Fibroblast of the aortic adventitia (primary cell): Measurements from ENCODE around the gene EFL1. TPM values are rescaled to one million over a fixed set of nuclear protein-coding genes. Genes with fewer than 3 reads are reported as not detected.

Experiments used
- DNase-seq: peaks from one replicate; pipeline ENCODE4 v3.0.0-alpha.2; 2010; ENCODE audit warnings: low read depth
- H3K4me3 ChIP-seq: 2 replicates; pipeline ENCODE4 v1.5.1; 2011; ENCODE audit warnings: low read depth, mild to moderate bottlenecking, control low read depth, low read length, moderate library complexity
- total RNA-seq: library from RNA; depleted of rRNA; stranded (reverse); fragments of >200 nt; gene quantifications from 2 replicates; pipeline ENCODE4 v1.2.3, GENCODE V29; 2012; ENCODE audit warnings: low replicate concordance
- TF ChIP-seq, protein P1 (sequence below): IDR thresholded peaks from 2 replicates; pipeline ENCODE4 v1.5.1; 2011; ENCODE audit warnings: mild to moderate bottlenecking, low read length, control low read depth, inconsistent platforms; ENCODE audit not compliant: insufficient read depth

The EFL1 gene
- total RNA-seq, 1 donor: 36.7 TPM

DNA sequence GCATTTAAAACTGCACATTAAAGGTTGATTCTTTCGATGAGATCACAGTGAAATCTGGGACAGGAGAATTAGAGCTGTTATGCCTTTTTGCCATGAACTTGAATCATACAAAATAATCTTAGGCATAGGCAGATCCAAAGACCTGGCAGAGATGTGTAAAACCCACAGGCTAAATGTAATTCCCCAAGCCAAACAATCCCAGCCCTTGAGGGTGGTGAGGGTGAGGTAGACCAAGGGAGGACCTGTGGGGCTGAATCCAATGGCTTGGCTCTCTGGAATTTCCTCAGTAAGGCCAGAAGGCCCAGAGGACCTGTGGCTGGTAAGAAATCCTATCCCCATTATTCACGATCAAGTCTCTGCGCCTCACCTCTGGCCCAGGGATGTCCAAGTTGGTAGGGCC, 136.2 kb downstream of the EFL1 start:
- DNase-seq: no peak
- H3K4me3 ChIP-seq: no peak overlapping the region
- TF ChIP-seq, protein P1, sequence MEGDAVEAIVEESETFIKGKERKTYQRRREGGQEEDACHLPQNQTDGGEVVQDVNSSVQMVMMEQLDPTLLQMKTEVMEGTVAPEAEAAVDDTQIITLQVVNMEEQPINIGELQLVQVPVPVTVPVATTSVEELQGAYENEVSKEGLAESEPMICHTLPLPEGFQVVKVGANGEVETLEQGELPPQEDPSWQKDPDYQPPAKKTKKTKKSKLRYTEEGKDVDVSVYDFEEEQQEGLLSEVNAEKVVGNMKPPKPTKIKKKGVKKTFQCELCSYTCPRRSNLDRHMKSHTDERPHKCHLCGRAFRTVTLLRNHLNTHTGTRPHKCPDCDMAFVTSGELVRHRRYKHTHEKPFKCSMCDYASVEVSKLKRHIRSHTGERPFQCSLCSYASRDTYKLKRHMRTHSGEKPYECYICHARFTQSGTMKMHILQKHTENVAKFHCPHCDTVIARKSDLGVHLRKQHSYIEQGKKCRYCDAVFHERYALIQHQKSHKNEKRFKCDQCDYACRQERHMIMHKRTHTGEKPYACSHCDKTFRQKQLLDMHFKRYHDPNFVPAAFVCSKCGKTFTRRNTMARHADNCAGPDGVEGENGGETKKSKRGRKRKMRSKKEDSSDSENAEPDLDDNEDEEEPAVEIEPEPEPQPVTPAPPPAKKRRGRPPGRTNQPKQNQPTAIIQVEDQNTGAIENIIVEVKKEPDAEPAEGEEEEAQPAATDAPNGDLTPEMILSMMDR: no peak

DNA sequence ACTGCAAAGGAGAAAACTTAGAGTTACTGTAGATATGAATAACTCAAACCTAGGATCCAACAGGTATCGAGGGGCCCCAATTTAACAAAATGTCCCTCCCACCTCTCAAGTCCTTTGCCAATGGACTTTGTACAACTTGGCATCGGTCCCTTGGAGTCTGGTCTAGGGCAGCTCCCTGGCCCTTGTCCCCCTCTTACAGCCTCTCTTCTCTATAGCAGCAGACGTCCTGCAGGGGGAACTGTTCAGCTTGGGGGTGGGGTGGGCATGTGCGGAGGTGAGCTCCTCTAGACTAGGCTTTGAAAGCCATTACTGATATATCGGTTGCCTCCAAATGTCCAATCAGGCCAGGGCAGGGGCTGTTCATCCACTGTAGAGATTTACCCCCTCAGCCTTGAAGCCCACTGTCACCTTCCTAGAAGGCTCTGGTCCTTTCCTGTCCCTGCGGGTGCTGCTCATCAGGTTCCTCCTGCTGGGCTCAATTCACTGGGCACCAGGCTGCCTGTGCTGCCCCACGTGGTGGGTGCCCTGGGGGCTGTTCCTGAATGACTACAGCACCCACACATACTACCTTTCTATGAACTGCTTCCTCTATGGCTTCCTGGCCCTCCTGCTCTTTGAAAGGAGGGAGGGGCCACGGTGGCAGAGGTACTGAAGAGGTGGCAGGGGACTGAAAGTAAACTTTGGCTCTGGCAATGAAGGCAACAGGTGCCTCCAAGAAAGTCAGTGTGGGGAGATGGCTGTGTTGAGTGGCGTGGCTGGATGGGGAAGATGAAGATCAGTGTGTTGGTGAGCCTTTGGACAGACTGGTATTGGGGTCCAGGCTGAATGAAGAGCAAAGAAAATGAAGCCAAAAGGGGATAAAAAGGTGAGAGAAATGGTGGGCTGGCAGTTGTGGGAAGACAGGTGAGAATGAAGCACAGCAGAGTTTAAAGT, 137.9 kb downstream of the EFL1 start:
- TF ChIP-seq, protein P1: no peak
- no peak overlapping the region for H3K4me3 ChIP-seq
- DNase-seq: no peak

DNA sequence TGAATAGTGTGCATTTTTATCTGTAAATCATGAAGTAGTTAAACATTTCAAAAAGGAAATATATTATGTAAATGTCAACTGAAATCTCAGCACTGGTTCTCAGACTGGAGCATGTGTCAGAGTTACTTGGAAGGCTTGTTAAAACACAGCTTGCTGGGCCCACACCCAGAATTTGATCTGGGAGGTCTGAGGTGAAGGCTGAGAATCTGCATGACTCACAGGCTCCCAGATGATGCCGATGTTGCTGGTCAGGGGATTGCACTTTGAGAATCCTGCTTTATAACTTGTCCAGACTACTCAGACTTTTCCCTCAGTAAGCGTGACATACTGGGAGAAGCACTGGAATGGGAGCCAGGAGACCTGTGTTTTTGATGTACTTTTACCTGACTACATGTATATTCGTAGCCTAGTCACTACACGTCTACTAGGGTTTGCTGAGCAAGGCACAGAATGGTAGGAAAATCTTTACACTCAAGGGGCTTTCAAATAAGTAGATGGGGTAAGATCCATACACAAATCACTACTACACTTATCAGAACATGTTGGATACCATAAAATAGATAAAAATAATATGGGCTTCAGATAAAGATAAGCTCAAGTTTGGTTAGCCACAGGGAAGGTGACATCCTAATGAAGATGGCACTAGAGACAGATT, 139.7 kb downstream of the EFL1 start:
- TF ChIP-seq, protein P1: no peak
- no peak overlapping the region for H3K4me3 ChIP-seq
- DNase-seq: peak; percentile 97

DNA sequence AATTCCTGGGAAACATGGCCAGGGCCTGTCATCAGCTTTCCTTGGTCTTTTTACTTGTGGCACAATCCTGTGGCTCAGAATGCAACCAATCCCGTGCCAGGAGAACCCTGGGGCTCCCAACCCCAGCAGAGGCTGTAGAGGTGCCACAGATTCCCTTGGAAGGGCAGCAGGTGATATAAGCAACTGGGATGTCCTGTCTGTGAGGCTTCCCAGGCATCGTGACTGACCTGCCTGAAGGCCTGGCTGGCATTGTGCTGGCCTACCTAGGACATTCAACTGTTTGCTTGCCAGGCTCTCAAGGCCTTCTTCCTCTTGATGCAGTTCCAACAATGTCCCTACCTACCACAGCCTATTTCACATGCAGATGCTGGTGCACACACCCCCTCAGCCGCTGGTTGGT, 144.5 kb downstream of the EFL1 start:
- no peak overlapping the region for H3K4me3 ChIP-seq
- DNase-seq: no peak
- TF ChIP-seq, protein P1: no peak

DNA sequence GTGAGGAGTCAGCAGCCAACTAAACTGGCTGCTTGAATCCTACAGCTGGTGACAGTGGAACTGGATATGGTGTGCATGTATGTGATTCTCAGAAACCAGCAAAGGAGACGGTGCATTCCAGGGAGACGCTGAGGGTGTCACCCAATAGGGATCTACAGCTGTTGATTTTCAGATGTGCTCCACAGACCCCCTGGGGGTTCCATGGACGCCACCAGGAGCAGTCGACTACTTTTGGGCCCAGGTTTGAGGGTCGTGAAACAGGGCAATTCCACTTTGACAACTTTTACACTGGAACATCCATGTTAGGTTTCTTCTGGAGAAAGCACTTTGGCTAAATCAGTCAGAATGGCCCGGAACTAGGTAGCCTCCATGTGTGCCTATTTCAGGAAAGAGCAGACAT, 145.2 kb downstream of the EFL1 start:
- TF ChIP-seq, protein P1: no peak
- H3K4me3 ChIP-seq: no peak overlapping the region
- no peak for DNase-seq

DNA sequence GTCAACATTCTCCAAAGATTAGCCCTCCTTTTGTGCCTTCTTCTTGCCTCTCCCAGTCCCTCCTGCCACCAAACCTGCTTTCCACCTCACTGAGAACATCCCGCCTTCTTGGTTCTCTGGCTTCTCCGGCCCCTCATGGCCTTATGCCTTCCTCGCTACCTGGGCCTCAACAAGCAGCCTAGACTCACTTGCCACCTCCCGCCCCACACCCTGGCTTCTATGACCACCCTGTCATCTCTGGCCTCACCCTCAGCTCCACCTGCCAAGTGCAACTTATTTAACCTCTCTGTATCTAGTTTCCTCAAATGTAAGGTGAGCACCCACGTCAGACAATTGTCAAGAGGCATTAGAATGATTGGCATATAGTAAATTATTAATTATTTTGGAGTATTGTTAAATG, 147.9 kb downstream of the EFL1 start:
- no peak for DNase-seq
- TF ChIP-seq, protein P1: no peak

More for the DNA sequence above, 147.9 kb downstream of the EFL1 start:
- H3K4me3 ChIP-seq: no peak overlapping the region
